Thyroid gland (tissue), 4 donors: ENCODE measurements around the gene FANCC.

ENCODE experiments used
- POLR2A ChIP-seq, 2 donors: fragments of 450-650 bp; IDR thresholded peaks; one replicate each; pipeline ENCODE4 v1.6.1; 2017; ENCODE audit warnings: antibody characterized with exemption in 2 of 2, mild to moderate bottlenecking in 2 of 2, moderate library complexity in 1 of 2
- TF ChIP-seq, protein P1 (sequence below), 6 experiments: fragments of 200-600 bp in 3 of 6; fragments of 450-650 bp in 3 of 6; sonication (generic) in 3 of 6; IDR thresholded peaks; one replicate each; pipeline ENCODE4 v1.5.1; 2016 to 2019; ENCODE audit warnings: antibody characterized with exemption in 6 of 6, mild to moderate bottlenecking in 2 of 6, inconsistent platforms in 1 of 6, moderate library complexity in 1 of 6

DNA sequence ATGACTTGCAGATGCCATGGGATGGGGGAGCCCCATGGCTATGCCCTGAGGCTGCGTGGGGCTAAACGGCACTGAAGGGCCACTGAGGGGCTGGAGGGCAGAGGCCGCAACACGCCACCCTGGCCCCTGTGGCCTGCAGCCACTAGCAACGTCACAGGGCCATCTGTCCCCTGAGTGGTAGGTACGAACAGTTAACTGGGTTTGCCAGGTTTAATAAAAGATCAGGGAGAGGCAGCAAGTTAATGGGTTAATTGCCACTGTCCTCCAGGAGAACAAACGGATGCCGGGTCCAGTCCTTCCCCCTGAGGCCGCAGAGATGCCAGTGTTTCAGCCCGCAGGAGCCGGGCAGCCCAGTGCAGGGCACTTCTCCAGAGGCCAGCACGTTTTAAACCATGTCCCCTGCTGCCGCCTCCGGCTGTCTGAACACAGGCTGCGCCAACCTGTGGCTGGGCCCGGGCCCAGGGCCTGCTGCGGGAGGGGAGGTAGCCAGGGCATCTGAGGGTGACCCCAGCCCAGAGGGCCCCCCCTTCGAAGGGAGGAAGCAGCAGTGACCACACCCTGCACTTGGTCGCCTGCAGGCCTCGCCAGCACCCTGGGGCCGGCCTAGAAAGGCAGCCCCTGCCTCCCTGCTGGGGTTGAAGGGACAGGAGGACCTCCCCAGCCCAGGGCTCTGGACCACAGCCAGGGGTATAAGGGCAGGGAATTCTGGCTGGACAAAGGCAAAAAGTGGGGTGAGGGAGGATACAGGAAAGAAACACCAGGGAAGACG, 227.3 kb downstream of the FANCC start:
- TF ChIP-seq, protein P1, sequence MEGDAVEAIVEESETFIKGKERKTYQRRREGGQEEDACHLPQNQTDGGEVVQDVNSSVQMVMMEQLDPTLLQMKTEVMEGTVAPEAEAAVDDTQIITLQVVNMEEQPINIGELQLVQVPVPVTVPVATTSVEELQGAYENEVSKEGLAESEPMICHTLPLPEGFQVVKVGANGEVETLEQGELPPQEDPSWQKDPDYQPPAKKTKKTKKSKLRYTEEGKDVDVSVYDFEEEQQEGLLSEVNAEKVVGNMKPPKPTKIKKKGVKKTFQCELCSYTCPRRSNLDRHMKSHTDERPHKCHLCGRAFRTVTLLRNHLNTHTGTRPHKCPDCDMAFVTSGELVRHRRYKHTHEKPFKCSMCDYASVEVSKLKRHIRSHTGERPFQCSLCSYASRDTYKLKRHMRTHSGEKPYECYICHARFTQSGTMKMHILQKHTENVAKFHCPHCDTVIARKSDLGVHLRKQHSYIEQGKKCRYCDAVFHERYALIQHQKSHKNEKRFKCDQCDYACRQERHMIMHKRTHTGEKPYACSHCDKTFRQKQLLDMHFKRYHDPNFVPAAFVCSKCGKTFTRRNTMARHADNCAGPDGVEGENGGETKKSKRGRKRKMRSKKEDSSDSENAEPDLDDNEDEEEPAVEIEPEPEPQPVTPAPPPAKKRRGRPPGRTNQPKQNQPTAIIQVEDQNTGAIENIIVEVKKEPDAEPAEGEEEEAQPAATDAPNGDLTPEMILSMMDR (IDR thresholded peaks at IDR 0.05), result no peak
- peak in 1 of 2 donors; percentile 4 for TF ChIP-seq POLR2A (IDR thresholded peaks at IDR 0.05)
